NCI-H345 (cell line): ENCODE data around the gene ABTB2.

ENCODE experiments used
- DNase-seq: peaks from one replicate; lab custom pipeline; 2025; lab: John Stamatoyannopoulos, UW

Gene ABTB2

DNA sequence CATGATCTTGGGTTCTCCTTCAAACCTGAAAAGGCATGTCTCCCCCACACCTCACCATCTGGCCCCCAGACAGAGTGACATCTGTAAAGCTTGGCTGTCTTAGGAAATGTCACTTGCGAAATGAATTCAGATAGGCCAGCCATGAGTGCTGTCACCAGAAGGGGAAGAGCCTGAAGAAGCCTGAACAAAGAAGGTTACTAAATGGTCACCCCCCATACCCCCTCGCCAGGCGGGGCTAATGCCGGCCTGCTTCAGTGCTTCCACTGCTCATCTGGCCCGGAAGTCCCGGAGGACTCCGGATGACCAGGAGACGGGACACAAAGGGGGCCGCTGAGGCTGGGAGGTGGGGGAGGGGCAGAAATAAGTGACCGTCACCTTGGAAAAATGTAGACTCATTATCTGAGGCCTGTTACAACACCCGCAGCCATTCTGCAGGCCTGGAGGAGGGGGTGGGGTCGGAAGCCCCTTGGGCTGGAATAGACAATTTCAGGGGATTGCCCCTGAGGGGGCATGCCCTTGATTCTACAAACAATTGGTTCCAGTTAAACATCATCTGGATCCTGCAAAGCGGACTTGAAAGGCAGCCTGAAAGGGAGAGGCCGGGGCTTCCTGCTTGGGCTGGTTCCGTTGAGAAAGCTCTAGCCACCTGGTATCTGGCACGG is 209.2 kb downstream of the ABTB2 start:
- no peak for DNase-seq

GRCh38 chr11:34147581-34147980 is 210.2 kb downstream of the ABTB2 start:
- DNase-seq = no peak

- DNase-seq = no peak
Measured at GRCh38 chr11:34146866-34147265, 210.9 kb downstream of the ABTB2 start.

- DNase-seq = no peak
Measured at GRCh38 chr11:34146411-34146810, 211.4 kb downstream of the ABTB2 start.

DNA sequence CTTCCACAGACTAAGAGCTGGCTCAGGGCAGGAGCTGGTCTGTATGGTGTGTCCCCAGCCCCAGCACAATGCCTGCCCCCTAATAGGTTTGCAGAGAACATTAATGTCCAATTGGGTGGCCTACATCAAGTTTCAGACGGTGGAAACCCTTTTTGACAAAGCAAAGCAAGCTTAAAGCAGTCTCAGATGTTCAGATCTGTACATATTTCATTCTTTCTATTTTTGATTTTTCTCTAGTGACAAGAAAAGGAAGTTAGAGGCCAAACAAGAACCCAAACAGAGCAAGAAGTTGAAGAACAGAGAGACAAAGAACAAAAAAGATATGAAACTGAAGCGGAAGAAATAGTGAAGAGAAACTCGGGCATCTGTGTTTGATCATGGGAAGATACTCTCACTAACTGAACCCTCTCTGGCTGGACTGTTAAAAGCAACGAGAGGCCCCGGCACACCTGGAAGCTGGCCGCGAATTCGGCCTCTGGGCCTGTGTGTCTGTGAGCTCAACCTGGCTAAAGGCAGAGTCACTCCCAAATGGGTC is 211.9 kb downstream of the ABTB2 start:
- no peak for DNase-seq

GRCh38 chr11:34145073-34145472 is 212.7 kb downstream of the ABTB2 start:
- DNase-seq = no peak

DNA sequence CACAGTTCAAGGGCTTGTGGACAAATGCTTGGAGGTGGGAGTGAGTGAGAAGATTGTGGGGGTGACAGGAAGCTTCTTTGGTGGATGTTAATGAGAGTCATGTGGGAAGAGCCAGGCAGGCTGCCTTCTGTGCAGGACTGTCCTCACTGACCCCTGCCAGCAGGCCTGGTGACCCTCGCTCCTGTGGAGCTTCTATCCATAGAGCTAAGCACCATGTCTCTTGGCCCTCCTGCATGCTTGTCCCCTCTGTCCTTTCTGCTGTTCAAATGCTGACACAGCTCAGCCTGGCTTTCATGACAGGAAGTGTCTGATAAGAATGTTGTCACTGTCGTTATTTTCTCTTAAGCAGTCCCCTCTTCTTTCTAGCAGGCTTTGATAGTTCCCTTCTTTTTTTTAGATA is 214.8 kb downstream of the ABTB2 start:
- DNase-seq = no peak

GRCh38 chr11:34140149-34140548 is 217.7 kb downstream of the ABTB2 start:
- no peak for DNase-seq

GRCh38 chr11:34139346-34139745 is 218.5 kb downstream of the ABTB2 start:
- no peak for DNase-seq

DNA sequence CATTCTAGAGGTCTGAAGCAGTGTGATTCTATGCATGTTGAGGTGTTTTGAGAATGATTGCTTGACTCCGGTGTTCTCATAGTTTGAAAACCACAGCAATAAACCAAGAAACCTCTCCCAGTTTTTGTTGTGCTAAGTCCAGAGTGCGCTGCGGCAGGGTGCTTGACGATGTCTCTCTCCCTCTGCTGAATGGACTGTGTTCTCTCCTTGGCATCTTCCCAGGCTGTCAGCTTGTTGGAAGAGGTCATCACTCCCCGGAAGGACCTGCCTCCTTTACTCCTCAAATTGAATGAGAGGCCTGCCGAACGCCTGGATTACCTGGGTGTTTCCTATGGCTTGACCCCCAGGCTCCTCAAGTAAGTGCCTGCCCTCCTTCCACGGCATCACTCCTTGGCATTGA is 221.4 kb downstream of the ABTB2 start:
- no peak for DNase-seq

GRCh38 chr11:34135439-34135838 is 222.4 kb downstream of the ABTB2 start:
- DNase-seq = no peak

DNA sequence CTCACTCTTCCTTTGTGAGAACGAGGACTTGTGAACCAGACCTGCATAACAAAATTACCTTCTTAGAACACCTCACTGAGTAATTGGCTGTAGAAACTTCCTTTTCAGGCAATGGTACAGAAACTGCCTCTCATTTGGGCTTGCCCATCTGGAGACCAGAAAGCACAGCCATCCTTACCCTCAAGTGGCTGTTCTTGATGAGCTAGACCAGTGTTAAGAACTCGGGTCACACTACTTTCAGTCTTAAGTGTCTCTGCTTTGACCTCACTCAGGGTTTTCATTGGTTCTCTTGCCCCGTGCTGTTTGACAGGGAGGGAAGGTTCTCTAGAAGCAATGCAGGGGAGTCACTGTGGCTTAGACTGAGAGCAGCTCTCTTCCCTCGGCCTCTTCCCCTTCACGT is 223.0 kb downstream of the ABTB2 start:
- DNase-seq = no peak

DNA sequence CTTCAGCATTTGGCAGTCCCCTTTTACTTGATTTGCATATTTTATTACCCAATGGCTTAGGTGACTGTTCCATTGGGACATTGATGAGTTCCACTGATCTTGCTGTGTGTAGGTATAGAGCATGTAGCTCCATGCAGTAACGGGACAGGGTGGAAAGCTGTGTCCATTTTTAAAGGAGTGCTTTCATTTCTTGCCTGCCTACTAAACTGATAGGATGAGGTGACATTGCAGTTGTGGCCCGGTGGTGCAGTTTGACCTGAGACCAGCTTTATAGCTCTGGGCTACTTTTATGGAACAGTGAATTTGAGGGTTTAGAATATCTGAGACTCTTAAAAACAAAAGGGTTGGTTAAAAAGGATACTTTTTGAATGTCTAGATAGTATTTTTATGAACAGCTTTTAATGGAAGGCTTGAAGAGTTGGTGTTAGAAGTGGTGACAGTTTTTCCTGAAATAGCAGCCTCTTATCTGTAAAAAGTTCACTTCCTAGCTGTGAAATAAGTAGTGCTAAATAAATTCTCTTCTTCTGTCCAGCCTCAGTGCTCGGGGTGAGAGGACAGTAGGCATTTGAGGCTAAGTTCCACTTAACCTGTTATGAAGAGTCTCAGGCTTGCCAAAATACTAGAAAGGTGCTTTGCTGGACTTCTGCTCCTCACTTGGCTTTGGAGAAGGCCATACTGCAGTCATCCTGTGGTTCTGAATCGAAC is 225.4 kb downstream of the ABTB2 start:
- DNase-seq = no peak

GRCh38 chr11:34128824-34129223 is 229.0 kb downstream of the ABTB2 start:
- no peak for DNase-seq

DNA sequence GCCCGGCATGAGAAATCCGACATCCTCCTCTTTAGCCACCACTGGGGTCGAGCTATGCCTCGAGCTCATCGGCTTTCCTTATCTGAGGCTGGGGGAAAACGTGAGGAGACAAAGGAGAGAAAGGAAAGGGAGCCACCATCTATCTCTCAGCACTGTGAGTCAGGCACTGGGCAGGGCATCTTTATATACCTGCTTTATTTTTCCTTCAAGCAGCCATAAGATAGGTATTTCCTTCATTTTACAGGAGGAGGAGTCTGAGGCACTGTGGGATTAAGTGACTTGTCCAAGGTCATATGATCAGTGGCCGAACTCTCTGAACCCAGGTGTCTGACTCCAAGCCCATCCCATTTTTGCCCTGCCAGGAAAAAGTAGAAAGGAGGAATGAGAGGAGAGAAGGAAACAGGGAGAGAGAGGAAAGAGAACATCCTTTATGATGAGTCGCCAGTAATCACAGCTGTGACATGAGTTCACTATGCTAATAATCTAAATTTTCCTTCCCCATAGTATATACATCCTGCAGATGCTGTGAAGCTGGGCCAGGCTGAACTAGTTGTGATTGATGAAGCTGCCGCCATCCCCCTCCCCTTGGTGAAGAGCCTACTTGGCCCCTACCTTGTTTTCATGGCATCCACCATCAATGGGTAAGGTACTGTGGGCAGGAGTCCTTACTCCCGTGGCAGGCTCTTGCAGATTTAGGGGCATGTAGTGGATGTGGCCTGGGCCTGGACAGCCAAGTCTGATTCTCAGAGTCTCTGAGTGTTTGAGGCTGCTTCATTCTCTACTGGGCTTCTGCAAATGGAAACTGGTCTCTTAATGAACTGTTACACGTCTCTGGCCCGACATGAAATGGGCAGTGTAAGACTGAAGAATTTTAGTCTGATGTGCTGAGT is 230.6 kb downstream of the ABTB2 start:
- no peak for DNase-seq

GRCh38 chr11:34124885-34125668 is 232.7 kb downstream of the ABTB2 start:
- no peak for DNase-seq

DNA sequence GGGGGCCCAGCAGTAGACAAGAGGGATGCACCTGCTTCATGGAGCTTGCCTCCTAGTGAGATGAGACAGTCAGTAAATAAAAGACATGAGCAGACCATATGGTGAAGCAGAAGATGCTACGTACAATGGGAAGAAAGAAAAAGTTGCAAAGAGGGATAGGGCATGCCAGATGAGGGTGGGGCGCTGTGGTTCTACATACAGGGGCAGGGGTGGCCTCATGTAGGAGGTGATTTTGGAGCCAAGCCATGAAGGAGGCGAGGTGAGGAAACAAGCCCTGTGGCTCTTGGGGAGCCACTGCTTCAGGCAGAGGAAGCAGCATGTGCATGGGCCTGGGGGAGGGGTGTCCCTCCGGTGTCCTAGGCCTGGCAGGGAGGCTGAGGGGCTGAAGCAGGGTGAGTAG is 237.2 kb downstream of the ABTB2 start:
- no peak for DNase-seq

GRCh38 chr11:34114471-34114870 is 243.3 kb downstream of the ABTB2 start:
- no peak for DNase-seq

GRCh38 chr11:34114014-34114413 is 243.8 kb downstream of the ABTB2 start:
- DNase-seq = no peak

DNA sequence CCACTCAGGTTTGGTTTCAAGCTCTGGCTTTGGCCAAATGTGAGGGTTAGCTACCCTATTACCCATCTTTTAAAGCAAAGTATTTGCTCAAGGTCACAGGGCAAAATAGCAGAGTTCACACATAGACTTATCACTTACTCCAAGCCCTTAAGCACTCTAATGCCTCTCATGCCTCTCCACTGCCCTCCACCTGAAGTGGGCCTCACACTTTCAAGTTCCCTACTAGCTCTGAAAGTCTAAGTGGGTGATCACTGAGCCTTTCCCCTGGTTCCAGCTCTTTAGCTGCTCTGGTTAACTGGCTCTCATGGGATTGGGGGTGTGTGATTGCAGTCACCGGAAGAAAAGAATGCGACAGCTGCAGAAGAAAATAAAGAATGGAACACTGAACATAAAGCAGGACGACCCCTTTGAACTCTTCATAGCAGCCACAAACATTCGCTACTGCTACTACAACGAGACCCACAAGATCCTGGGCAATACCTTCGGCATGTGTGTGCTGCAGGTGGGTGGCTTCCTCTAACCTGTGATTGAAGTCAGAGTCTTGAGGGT is 246.0 kb downstream of the ABTB2 start:
- no peak for DNase-seq

- DNase-seq = no peak
Measured at GRCh38 chr11:34105957-34106504, 251.8 kb downstream of the ABTB2 start.
